GM12872 (cell line): ENCODE measurements around the gene EDDM3A.

Source experiments
- CTCF ChIP-seq: IDR thresholded peaks from 3 replicates; pipeline ENCODE4 v1.5.1; 2011; ENCODE audit warnings: low read depth, mild to moderate bottlenecking, low read length, moderate library complexity; ENCODE audit not compliant: insufficient read depth

EDDM3A gene

GRCh38 chr14:20755037-20755436 lies 9.3 kb downstream of the EDDM3A start:
- no peak for TF ChIP-seq CTCF

GRCh38 chr14:20757965-20758364 lies 12.3 kb downstream of the EDDM3A start:
- TF ChIP-seq CTCF: 0 out of 3 replicates have a peak, but pooled peaks have one; percentile 38

- no peak for TF ChIP-seq CTCF
Observed at GRCh38 chr14:20760950-20761349, 15.3 kb downstream of the EDDM3A start.

GRCh38 chr14:20768593-20768892 lies 22.9 kb downstream of the EDDM3A start:
- no peak for TF ChIP-seq CTCF

GRCh38 chr14:20769421-20769820 lies 23.7 kb downstream of the EDDM3A start:
- no peak for TF ChIP-seq CTCF

GRCh38 chr14:20772650-20773049 lies 27.0 kb downstream of the EDDM3A start:
- no peak for TF ChIP-seq CTCF

GRCh38 chr14:20774258-20774824 lies 28.7 kb downstream of the EDDM3A start:
- TF ChIP-seq CTCF: no peak

- no peak for TF ChIP-seq CTCF
Observed at GRCh38 chr14:20775043-20775442, 29.4 kb downstream of the EDDM3A start.
